K562 (cell line): ENCODE data around the gene CCNL1. TPM values are rescaled to one million over a fixed set of nuclear protein-coding genes. Genes with fewer than 3 reads are reported as not detected.
A peak's percentile ranks its signal among the peaks of the same experiment; 100 is the strongest.

Source experiments
- BACH1 ChIP-seq: fragments of 200-800 bp; sonication (Bioruptor generic); IDR thresholded peaks from 2 replicates; pipeline ENCODE4 v1.6.1; 2016; ENCODE audit warnings: missing genetic modification characterization, missing compliant biosample characterization
- BHLHE40 ChIP-seq: IDR thresholded peaks from 2 replicates; pipeline ENCODE4 v1.6.1; 2011; ENCODE audit warnings: low read length, improper control_type of control experiment
- CBFA2T2 ChIP-seq: fragments of 450-650 bp; conservative IDR thresholded peaks from 2 replicates; pipeline ENCODE4 v1.6.1; 2017; ENCODE audit warnings: mild to moderate bottlenecking
- ETV5 ChIP-seq: sonication (generic); formaldehyde crosslinking; IDR thresholded peaks from 2 replicates; pipeline ENCODE4 v1.4.0; 2020; ENCODE audit warnings: low read depth, mild to moderate bottlenecking, missing genetic modification reagents
- PRMT5 ChIP-seq: sonication (generic); formaldehyde crosslinking; IDR thresholded peaks from 2 replicates; pipeline ENCODE4 v1.5.0; 2020; ENCODE audit warnings: missing genetic modification reagents
- PTRF ChIP-seq: fragments of 450-650 bp; IDR thresholded peaks from 2 replicates; pipeline ENCODE4 v1.6.1; 2016; ENCODE audit warnings: mild to moderate bottlenecking, missing genetic modification characterization, missing compliant biosample characterization
- RAD51 ChIP-seq: fragments of 450-650 bp; IDR thresholded peaks from 2 replicates; pipeline ENCODE4 v1.7.1; 2016; ENCODE audit warnings: low read depth, mild to moderate bottlenecking, borderline replicate concordance
- STAT5B ChIP-seq: fragments of 250-450 bp; sonication (Bioruptor Pico); IDR thresholded peaks from 2 replicates; pipeline ENCODE4 v1.8.0; 2021; ENCODE audit warnings: mild to moderate bottlenecking, inconsistent platforms
- TBP ChIP-seq: optimal IDR thresholded peaks from 2 replicates; pipeline ENCODE3; 2011; ENCODE audit warnings: low read depth, low read length, improper control_type of control experiment
- ZNF197 ChIP-seq: fragments of 200-800 bp; sonication (Bioruptor generic); IDR thresholded peaks from 2 replicates; pipeline ENCODE4 v1.6.1; 2016; ENCODE audit warnings: low read depth, missing genetic modification characterization, missing compliant biosample characterization
- ZNF232 ChIP-seq: sonication (generic); formaldehyde crosslinking; IDR thresholded peaks from 2 replicates; pipeline ENCODE4 v1.8.0; 2022; ENCODE audit warnings: mild to moderate bottlenecking, missing genetic modification reagents
- ZNF316 ChIP-seq: fragments of 450-650 bp; IDR thresholded peaks from 2 replicates; pipeline ENCODE4 v1.6.1; 2016
- ZNF75A ChIP-seq: fragments of 450-650 bp; formaldehyde crosslinking; IDR thresholded peaks from 2 replicates; pipeline ENCODE4 v1.4.0; 2020; ENCODE audit warnings: mild to moderate bottlenecking
- polyA plus RNA-seq, 8 experiments: library from polyadenylated mRNA; depleted of rRNA in 4 of 8; stranded (reverse) in 5 of 8; unstranded in 3 of 8; fragments of >200 nt; fragmentation: Nextera tagmentation in 2 of 8; fragmentation: Illumina TruSeq in 1 of 8; extraction: Ambion mirVana in 2 of 8; extraction: Trizol in 1 of 8; gene quantifications; 2 replicates each; pipeline versions ENCODE4 v1.2.1 to v1.2.3, GENCODE V29; 2011 to 2014; ENCODE audit warnings: inconsistent platforms in 1 of 8, missing spikeins in 1 of 8
- total RNA-seq, 7 experiments: library from RNA; depleted of rRNA in 6 of 7; stranded (reverse); fragments of >200 nt in 6 of 7; fragmentation: Illumina TruSeq in 2 of 7; extraction: Trizol in 2 of 7; gene quantifications; 2 replicates each; pipeline versions ENCODE4 v1.2.1 to v1.2.3, GENCODE V29; 2011 to 2021; ENCODE audit warnings: low replicate concordance in 1 of 7
- TF ChIP-seq, protein P1 (sequence below): fragments of 450-650 bp; conservative IDR thresholded peaks from 2 replicates; pipeline ENCODE4 v1.6.1; 2016; ENCODE audit warnings: missing genetic modification characterization, low read depth, mild to moderate bottlenecking, missing compliant biosample characterization, moderate library complexity
- TF ChIP-seq, protein P2 (sequence below), 2 experiments: fragments of 200-800 bp in 1 of 2; sonication (Bioruptor generic) in 1 of 2; sonication (generic) in 1 of 2; formaldehyde crosslinking in 1 of 2; IDR thresholded peaks in 1 of 2; conservative IDR thresholded peaks in 1 of 2; 2 replicates each; pipeline versions ENCODE4 v1.5.0 to v1.6.1; 2016 to 2020; ENCODE audit warnings: missing compliant biosample characterization in 1 of 2, missing genetic modification characterization in 1 of 2, missing genetic modification reagents in 1 of 2
- TF ChIP-seq, protein P3 (sequence below): fragments of 200-800 bp; sonication (Bioruptor generic); IDR thresholded peaks from 2 replicates; pipeline ENCODE4 v1.6.1; 2017; ENCODE audit warnings: missing genetic modification characterization, missing compliant biosample characterization
- TF ChIP-seq, protein P4 (sequence below): fragments of 450-650 bp; formaldehyde crosslinking; IDR thresholded peaks from 2 replicates; pipeline ENCODE4 v1.4.0; 2020; ENCODE audit warnings: mild to moderate bottlenecking, mixed read lengths

CCNL1 gene
- total and polyA plus RNA-seq, 9 of the 15 experiments (the other 6 are each of a cell fraction or from before 2014, with no cell fraction given) = 16.1 to 186 (median 132) TPM

DNA sequence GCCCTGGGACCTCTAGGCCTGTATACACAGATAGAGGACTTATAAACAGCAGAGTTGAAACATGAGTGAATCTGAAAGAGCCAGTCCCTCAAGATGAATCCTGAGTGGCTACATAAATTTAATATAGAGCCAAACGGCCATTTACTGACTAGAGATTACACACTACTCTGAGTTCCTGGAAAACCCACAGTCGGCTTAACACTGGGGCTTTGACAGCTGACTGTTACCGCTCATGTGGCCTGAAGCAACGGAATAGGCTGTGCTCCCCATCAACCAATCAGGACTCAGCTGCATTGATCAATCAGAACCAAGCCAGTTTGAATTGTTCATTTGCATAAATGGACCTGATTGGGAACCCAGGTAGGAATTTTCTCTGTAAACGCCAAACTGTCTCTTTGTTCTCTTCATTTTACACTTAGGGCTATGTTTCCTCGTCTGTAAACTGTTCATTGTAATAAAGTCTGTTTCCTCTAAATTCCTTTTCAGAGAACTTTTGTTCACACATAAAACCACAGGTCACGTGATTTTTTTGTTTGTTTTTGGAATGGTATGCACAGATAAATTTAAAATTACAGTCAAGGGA is 40.5 kb downstream of the CCNL1 start (continued):
- TF ChIP-seq, protein P1, sequence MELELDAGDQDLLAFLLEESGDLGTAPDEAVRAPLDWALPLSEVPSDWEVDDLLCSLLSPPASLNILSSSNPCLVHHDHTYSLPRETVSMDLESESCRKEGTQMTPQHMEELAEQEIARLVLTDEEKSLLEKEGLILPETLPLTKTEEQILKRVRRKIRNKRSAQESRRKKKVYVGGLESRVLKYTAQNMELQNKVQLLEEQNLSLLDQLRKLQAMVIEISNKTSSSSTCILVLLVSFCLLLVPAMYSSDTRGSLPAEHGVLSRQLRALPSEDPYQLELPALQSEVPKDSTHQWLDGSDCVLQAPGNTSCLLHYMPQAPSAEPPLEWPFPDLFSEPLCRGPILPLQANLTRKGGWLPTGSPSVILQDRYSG (tag) = no peak
- TF ChIP-seq BHLHE40 (no peak), STAT5B (CRISPR knock-in tag) (0 out of 2 replicates have a peak, but pooled peaks have one; percentile 5), ZNF197 (CRISPR knock-in tag) (no peak), ZNF75A (CRISPR knock-in tag) (no peak), TBP (peak; percentile 43), ZNF316 (0 out of 2 replicates have a peak, but pooled peaks have one; percentile 20), ZNF232 (CRISPR knock-in tag) (no peak), ETV5 (peak; percentile 27; the same call in 1 of the 2 replicates), RAD51 (peak; percentile 91), CBFA2T2 (peak; percentile 7; the same call in 1 of the 2 replicates), PTRF (0 out of 2 replicates have a peak, but pooled peaks have one; percentile 49), PRMT5 (CRISPR knock-in tag) (no peak), BACH1 (tag) (0 out of 2 replicates have a peak, but pooled peaks have one; percentile 39)
- TF ChIP-seq, protein P2, sequence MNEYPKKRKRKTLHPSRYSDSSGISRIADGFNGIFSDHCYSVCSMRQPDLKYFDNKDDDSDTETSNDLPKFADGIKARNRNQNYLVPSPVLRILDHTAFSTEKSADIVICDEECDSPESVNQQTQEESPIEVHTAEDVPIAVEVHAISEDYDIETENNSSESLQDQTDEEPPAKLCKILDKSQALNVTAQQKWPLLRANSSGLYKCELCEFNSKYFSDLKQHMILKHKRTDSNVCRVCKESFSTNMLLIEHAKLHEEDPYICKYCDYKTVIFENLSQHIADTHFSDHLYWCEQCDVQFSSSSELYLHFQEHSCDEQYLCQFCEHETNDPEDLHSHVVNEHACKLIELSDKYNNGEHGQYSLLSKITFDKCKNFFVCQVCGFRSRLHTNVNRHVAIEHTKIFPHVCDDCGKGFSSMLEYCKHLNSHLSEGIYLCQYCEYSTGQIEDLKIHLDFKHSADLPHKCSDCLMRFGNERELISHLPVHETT (CRISPR knock-in tag; conservative IDR thresholded peaks at IDR 0.05 in 1 of 2, IDR thresholded peaks at IDR 0.05 in 1 of 2) = 0 out of 4 replicates have a peak, but pooled peaks of 1 of the 2 experiments have one; percentile 18
- TF ChIP-seq, protein P3, sequence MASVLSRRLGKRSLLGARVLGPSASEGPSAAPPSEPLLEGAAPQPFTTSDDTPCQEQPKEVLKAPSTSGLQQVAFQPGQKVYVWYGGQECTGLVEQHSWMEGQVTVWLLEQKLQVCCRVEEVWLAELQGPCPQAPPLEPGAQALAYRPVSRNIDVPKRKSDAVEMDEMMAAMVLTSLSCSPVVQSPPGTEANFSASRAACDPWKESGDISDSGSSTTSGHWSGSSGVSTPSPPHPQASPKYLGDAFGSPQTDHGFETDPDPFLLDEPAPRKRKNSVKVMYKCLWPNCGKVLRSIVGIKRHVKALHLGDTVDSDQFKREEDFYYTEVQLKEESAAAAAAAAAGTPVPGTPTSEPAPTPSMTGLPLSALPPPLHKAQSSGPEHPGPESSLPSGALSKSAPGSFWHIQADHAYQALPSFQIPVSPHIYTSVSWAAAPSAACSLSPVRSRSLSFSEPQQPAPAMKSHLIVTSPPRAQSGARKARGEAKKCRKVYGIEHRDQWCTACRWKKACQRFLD (CRISPR knock-in tag) = peak; percentile 77
- TF ChIP-seq, protein P4, sequence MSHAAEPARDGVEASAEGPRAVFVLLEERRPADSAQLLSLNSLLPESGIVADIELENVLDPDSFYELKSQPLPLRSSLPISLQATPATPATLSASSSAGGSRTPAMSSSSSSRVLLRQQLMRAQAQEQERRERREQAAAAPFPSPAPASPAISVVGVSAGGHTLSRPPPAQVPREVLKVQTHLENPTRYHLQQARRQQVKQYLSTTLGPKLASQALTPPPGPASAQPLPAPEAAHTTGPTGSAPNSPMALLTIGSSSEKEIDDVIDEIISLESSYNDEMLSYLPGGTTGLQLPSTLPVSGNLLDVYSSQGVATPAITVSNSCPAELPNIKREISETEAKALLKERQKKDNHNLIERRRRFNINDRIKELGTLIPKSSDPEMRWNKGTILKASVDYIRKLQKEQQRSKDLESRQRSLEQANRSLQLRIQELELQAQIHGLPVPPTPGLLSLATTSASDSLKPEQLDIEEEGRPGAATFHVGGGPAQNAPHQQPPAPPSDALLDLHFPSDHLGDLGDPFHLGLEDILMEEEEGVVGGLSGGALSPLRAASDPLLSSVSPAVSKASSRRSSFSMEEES (CRISPR knock-in tag) = peak; percentile 97
